ENCODE measurements around the gene CCDC33.
A peak's percentile ranks its signal among the peaks of the same experiment; 100 is the strongest.

GRCh38 chr15:74251131-74251811 is 15.1 kb downstream of the CCDC33 start:
- TF ChIP-seq POLR2AphosphoS5 (IDR thresholded peaks at IDR 0.05; ENCODE audit: low read depth, low read length) (no peak), CTCF (IDR thresholded peaks at IDR 0.05) (no peak), SIN3A (IDR thresholded peaks at IDR 0.05; ENCODE audit: borderline replicate concordance, low read depth, low read length) (no peak), RAD21 (IDR thresholded peaks at IDR 0.05; ENCODE audit: low read length) (peak; percentile 34), EP300 (IDR thresholded peaks at IDR 0.05; ENCODE audit: borderline replicate concordance in 1 of 2, low read depth in 1 of 2, low read length in 1 of 2) (peak in 1 of 2 experiments; percentile 62; a peak in 2 of 4 replicates), GABPA (IDR thresholded peaks at IDR 0.05; ENCODE audit: low read depth) (no peak), REST (IDR thresholded peaks at IDR 0.05; ENCODE audit: low read depth, low read length) (no peak), ZBTB33 (IDR thresholded peaks at IDR 0.05; ENCODE audit: borderline replicate concordance, low read depth) (no peak)
